ENCODE measurements around the gene APELA.
"Not testable (repeated sequence)": the region's sequence is repeated elsewhere in the genome, so short reads cannot be mapped to it uniquely, and the experiment has no call there.

The APELA gene

GRCh38 chr4:164906368-164906767, 29.4 kb downstream of the APELA start:
- TF ChIP-seq, protein P1, sequence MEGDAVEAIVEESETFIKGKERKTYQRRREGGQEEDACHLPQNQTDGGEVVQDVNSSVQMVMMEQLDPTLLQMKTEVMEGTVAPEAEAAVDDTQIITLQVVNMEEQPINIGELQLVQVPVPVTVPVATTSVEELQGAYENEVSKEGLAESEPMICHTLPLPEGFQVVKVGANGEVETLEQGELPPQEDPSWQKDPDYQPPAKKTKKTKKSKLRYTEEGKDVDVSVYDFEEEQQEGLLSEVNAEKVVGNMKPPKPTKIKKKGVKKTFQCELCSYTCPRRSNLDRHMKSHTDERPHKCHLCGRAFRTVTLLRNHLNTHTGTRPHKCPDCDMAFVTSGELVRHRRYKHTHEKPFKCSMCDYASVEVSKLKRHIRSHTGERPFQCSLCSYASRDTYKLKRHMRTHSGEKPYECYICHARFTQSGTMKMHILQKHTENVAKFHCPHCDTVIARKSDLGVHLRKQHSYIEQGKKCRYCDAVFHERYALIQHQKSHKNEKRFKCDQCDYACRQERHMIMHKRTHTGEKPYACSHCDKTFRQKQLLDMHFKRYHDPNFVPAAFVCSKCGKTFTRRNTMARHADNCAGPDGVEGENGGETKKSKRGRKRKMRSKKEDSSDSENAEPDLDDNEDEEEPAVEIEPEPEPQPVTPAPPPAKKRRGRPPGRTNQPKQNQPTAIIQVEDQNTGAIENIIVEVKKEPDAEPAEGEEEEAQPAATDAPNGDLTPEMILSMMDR (IDR thresholded peaks at IDR 0.05; ENCODE audit: insufficient read depth, low read length, missing control alignments), result no peak
- DNase-seq (ENCODE audit: low read depth, low spot score), result no peak
- ChIA-PET CTCF (no interaction called here), POLR2A (no interaction called here)
- H3K4me3 ChIP-seq (ENCODE audit: low read depth, low read length), result no peak overlapping the region

GRCh38 chr4:164913506-164913905, 36.5 kb downstream of the APELA start:
- DNase-seq (ENCODE audit: low read depth, low spot score); POLR2A ChIA-PET; H3K4me3 ChIP-seq (ENCODE audit: low read depth, low read length); CTCF ChIA-PET: not testable (repeated sequence)

GRCh38 chr4:164918956-164919355, 42.0 kb downstream of the APELA start:
- CTCF ChIA-PET, result no interaction called here
- TF ChIP-seq, protein P1 (IDR thresholded peaks at IDR 0.05; ENCODE audit: insufficient read depth, low read length, missing control alignments), result no peak

GRCh38 chr4:164924670-164925238, 47.8 kb downstream of the APELA start:
- no peak overlapping the region for H3K4me3 ChIP-seq (ENCODE audit: low read depth, low read length)
- DNase-seq (ENCODE audit: low read depth, low spot score), result no peak
- POLR2A ChIA-PET, result no interaction called here
- TF ChIP-seq, protein P1 (IDR thresholded peaks at IDR 0.05; ENCODE audit: insufficient read depth, low read length, missing control alignments), result no peak
- CTCF ChIA-PET, result no interaction called here

More at GRCh38 chr4:164918956-164919355, 42.0 kb downstream of the APELA start:
- POLR2A ChIA-PET, result no interaction called here
- DNase-seq (ENCODE audit: low read depth, low spot score), result no peak
- H3K4me3 ChIP-seq (ENCODE audit: low read depth, low read length), result no peak overlapping the region

GRCh38 chr4:164926301-164926700, 49.3 kb downstream of the APELA start:
- H3K4me3 ChIP-seq (ENCODE audit: low read depth, low read length), result no peak overlapping the region
- TF ChIP-seq, protein P1 (IDR thresholded peaks at IDR 0.05; ENCODE audit: insufficient read depth, low read length, missing control alignments), result no peak
- DNase-seq (ENCODE audit: low read depth, low spot score), result no peak
- CTCF ChIA-PET, result no interaction called here
- POLR2A ChIA-PET, result no interaction called here

DNA sequence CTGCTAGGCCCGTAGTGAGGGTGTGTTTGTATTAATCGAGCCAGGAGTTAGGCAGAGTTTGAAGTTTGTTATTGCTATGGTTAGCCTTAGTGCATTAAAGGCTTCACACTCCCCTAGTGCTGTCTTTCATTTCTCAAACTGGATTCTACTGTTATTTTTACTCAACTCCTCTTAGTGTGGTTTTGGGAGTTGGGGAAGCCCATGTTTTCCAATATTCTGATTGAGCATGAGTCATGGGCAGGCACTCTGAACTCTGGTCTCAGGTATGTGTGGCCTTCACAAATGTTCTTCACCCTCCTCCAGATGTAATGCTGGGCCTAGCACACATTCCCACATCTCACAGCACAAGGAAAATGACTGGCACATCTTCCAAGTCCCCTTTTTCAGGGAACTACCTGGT, 50.1 kb downstream of the APELA start:
- POLR2A ChIA-PET; CTCF ChIA-PET; DNase-seq (ENCODE audit: low read depth, low spot score): not testable (repeated sequence)

DNA sequence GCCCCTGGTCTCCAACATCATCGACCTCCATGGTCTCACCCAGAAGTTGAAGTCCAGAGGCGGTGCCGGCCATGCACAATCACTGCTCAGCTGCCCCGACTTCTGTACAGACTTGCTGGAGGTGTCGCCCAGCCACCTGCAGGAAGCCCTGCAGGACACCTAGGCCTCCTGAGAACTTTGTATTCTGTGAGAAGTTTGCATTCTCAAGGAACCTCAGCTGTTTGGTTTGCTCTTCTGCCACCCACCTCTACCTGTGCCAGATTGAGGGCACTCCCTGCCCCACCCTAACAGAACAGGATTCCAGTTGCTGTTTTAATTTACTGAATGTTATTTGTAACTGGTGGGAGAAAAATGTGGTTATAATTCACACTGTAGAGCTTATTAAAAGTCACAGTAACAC, 53.7 kb downstream of the APELA start:
- TF ChIP-seq, protein P1 (IDR thresholded peaks at IDR 0.05; ENCODE audit: insufficient read depth, low read length, missing control alignments), result no peak
- CTCF ChIA-PET, result no interaction called here
- DNase-seq (ENCODE audit: low read depth, low spot score), result no peak
- no peak overlapping the region for H3K4me3 ChIP-seq (ENCODE audit: low read depth, low read length)
- POLR2A ChIA-PET, result no interaction called here

More for the DNA sequence above, 50.1 kb downstream of the APELA start:
- H3K4me3 ChIP-seq (ENCODE audit: low read depth, low read length), result not testable (repeated sequence)
